B cell (primary cell): Measurements from ENCODE around the gene UBR4. TPM values are rescaled to one million over a fixed set of nuclear protein-coding genes. Genes with fewer than 3 reads are reported as not detected.
A peak's percentile ranks its signal among the peaks of the same experiment; 100 is the strongest.

Experiments used
- ATAC-seq: fragments of 200-7000 bp; cut with Tn5 transposase; one replicate; pipeline ENCODE4 v1.10.0; 2021; ENCODE audit warnings: low read depth, mild to moderate bottlenecking, moderate number of reproducible peaks, moderate library complexity
- CTCF ChIA-PET: fragments of 350-600 bp; sonication (Branson Sonifier 250); formaldehyde crosslinking; loops from one replicate; lab custom pipeline; 2021; ENCODE audit warnings: antibody characterized with exemption, inconsistent platforms; lab: Charles Lee
- POLR2A ChIA-PET: fragments of 350-600 bp; sonication (Branson Sonifier 250); formaldehyde crosslinking; loops from one replicate; lab custom pipeline; 2021; ENCODE audit warnings: antibody characterized with exemption; lab: Charles Lee
- DNase-seq: peaks from one replicate; pipeline ENCODE4 v3.0.0; 2013
- H2AFZ ChIP-seq: 2 replicates; pipeline ENCODE4 v1.6.1; 2012; ENCODE audit warnings: mild to moderate bottlenecking, low read depth, low read length; ENCODE audit not compliant: insufficient read depth, poor library complexity, severe bottlenecking
- H3K27ac ChIP-seq, 2 donors: 1 replicate in 1 of 2; 2 replicates in 1 of 2; pipeline ENCODE4 v1.5.1; 2012 to 2013; ENCODE audit warnings: low read length in 2 of 2, mild to moderate bottlenecking in 2 of 2, moderate library complexity in 1 of 2
- H3K27me3 ChIP-seq, 4 experiments: fragments of 200-600 bp in 1 of 4; sonication (generic) in 1 of 4; replicated peaks in 1 of 4; 1 replicate in 2 of 4; 2 replicates in 2 of 4; pipeline versions ENCODE4 v1.6.1 to v1.7.0; 2013 to 2016; ENCODE audit warnings: low read length in 3 of 4, mild to moderate bottlenecking in 2 of 4, mixed read lengths in 1 of 4, moderate library complexity in 1 of 4; ENCODE audit not compliant: insufficient read depth in 4 of 4, control insufficient read depth in 3 of 4; ENCODE audit errors: control extremely low read depth in 1 of 4
- H3K36me3 ChIP-seq, 2 experiments: replicated peaks in 1 of 2; 1 replicate in 1 of 2; 2 replicates in 1 of 2; pipeline versions ENCODE4 v1.6.1 to v1.7.1; 2013; ENCODE audit warnings: low read length in 1 of 2; ENCODE audit not compliant: insufficient read depth in 2 of 2, control insufficient read depth in 1 of 2; ENCODE audit errors: control extremely low read depth in 1 of 2, extremely low read depth in 1 of 2
- H3K4me1 ChIP-seq, 2 donors: fragments of 200-600 bp in 1 of 2; sonication (generic) in 1 of 2; 1 replicate in 1 of 2; 2 replicates in 1 of 2; pipeline versions ENCODE4 v1.5.1 to v1.6.1; 2013 to 2017; ENCODE audit warnings: low read length in 2 of 2; ENCODE audit not compliant: control insufficient read depth in 2 of 2, insufficient read depth in 2 of 2
- H3K4me2 ChIP-seq: replicated peaks from 2 replicates; pipeline ENCODE3; 2012; ENCODE audit warnings: mild to moderate bottlenecking, low read depth, low read length; ENCODE audit not compliant: poor library complexity, severe bottlenecking
- H3K4me3 ChIP-seq, 5 experiments: fragments of 200-600 bp in 1 of 5; sonication (generic) in 1 of 5; 1 replicate in 3 of 5; 2 replicates in 2 of 5; pipeline versions ENCODE4 v1.5.1 to v1.7.0; 2011 to 2016; ENCODE audit warnings: low read length in 4 of 5, mild to moderate bottlenecking in 4 of 5, low read depth in 2 of 5, control low read depth in 1 of 5, moderate library complexity in 1 of 5; ENCODE audit not compliant: insufficient read depth in 1 of 5; ENCODE audit errors: control extremely low read depth in 1 of 5, extremely low read depth in 1 of 5
- H3K79me2 ChIP-seq: fragments of 200-600 bp; sonication (generic); one replicate; pipeline ENCODE4 v1.6.0; 2016; ENCODE audit warnings: low read length; ENCODE audit not compliant: control insufficient read depth, insufficient read depth
- H3K9ac ChIP-seq: fragments of 200-600 bp; sonication (generic); 2 replicates; pipeline ENCODE4 v1.6.1; 2017; ENCODE audit warnings: mild to moderate bottlenecking, low read length, moderate library complexity
- H3K9me3 ChIP-seq, 3 donors: one replicate each; pipeline versions ENCODE4 v1.6.1 to v1.7.1; 2013; ENCODE audit warnings: low read length in 2 of 3; ENCODE audit not compliant: control insufficient read depth in 2 of 3, insufficient read depth in 1 of 3; ENCODE audit errors: control extremely low read depth in 1 of 3
- H4K20me1 ChIP-seq: 2 replicates; pipeline ENCODE4 v1.6.0; 2012; ENCODE audit warnings: mild to moderate bottlenecking, low read length; ENCODE audit not compliant: insufficient read depth, control insufficient read depth, poor library complexity, severe bottlenecking
- H3K27ac Mint-ChIP-seq: one replicate; pipeline ENCODE4 v1.8.0; 2021; ENCODE audit warnings: mixed read lengths
- H3K27me3 Mint-ChIP-seq: one replicate; pipeline ENCODE4 v1.8.0; 2021; ENCODE audit warnings: mixed read lengths
- H3K4me1 Mint-ChIP-seq: one replicate; pipeline ENCODE4 v1.8.0; 2021; ENCODE audit warnings: mixed read lengths
- H3K4me3 Mint-ChIP-seq: one replicate; pipeline ENCODE4 v1.8.0; 2021; ENCODE audit warnings: mixed read lengths
- H3K9me3 Mint-ChIP-seq: one replicate; pipeline ENCODE4 v1.8.0; 2022; ENCODE audit warnings: mixed read lengths; ENCODE audit not compliant: insufficient read depth
- EZH2 ChIP-seq: IDR thresholded peaks from 2 replicates; pipeline ENCODE4 v1.6.1; 2012; ENCODE audit warnings: borderline replicate concordance, low read depth, mild to moderate bottlenecking, moderate library complexity, low read length; ENCODE audit not compliant: insufficient read depth, poor library complexity, severe bottlenecking
- WGBS: methylation state at CpG from one replicate; pipeline ENCODE4 v1.1.5; 2013; ENCODE audit warnings: missing lambda C conversion rate; ENCODE audit not compliant: insufficient coverage; 5-methylcytosine and 5-hydroxymethylcytosine counted together
- intact Hi-C: fragments of 100-400 bp; cut with micrococcal nuclease; formaldehyde crosslinking; loops from one replicate; pipeline ENCODE4 v1.10.0; 2022
- polyA plus RNA-seq: library from polyadenylated mRNA; depleted of rRNA; stranded (reverse); fragments of >200 nt; gene quantifications from 2 replicates; pipeline ENCODE4 v1.2.3, GENCODE V29; 2012
- total RNA-seq, 2 donors: library from RNA; stranded (reverse); fragments of 120-200 nt in 1 of 2; gene quantifications; 1 replicate in 1 of 2; 2 replicates in 1 of 2; pipeline versions ENCODE4 v1.2.3 to v1.2.4, GENCODE V29; 2013 to 2022
- TF ChIP-seq, protein P1 (sequence below): fragments of 200-600 bp; IDR thresholded peaks from one replicate; pipeline ENCODE4 v1.8.0; 2022; ENCODE audit warnings: antibody characterized with exemption, mild to moderate bottlenecking

The UBR4 gene
- total and polyA plus RNA-seq, 2 donors (not counting 1 experiment from before 2014, with no cell fraction given): 90.0 to 190 TPM

DNA sequence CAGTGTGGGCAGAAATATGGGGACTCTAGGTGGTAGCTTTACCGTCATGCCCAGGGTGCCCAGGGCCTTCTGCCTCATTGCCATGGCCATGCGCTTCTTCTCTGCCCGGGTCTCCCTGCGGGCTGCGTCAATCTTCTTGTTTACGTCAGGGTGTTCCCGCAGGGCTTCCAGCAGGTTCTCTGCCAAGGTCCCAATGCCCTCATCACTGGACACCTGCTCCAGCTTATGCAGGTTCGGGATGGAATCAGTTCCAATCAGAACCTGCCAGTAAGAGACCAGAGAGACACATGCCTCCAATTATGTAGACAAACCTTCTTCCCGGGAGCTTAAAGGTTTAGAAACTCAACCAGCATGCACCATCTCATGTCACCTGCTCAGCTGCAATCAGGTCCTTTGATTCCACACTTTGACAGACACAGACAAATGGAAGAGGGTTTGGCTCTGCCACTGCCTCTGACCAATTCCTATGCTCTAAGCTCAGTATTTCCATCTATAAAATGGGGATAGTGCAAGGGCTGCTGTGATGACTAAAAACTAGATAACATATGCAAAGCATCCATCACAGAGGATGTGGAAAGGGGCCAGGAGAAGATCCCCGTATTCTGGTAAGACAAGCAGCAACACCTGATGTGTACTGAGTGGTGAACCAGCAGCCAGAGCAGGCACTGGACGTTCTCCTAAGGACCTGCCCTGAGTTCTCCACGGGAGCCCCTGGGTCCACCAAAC lies 121.2 kb downstream of the UBR4 start:
- H3K27ac ChIP-seq: no peak overlapping the region

More for the DNA sequence above, 121.2 kb downstream of the UBR4 start:
- Histone ChIP-seq H3K4me1 (no peaks in the 10 kb centered on the region), H3K9me3 (no peaks in the 10 kb centered on the region), H3K4me2 (no peak overlapping the region), H2AFZ (no peak overlapping the region), H4K20me1 (no peaks in the 10 kb centered on the region), H3K4me3 (no peak overlapping the region), H3K27me3 (no peaks in the 10 kb centered on the region), H3K79me2 (no peaks in the 10 kb centered on the region), H3K9ac (no peak overlapping the region), H3K36me3 (peaks cover 10 to 93% of the 10 kb centered on the region in 2 experiments)
- ChIA-PET CTCF (interaction anchor here (3.2 kb wide), 1 partner anchor 182 kb away, joined by 13 read pairs; no protein-coding TSS in a partner anchor), POLR2A (no interaction called here)
- Mint-ChIP-seq H3K9me3 (no peaks in the 10 kb centered on the region), H3K4me3 (no peak overlapping the region), H3K27me3 (no peaks in the 10 kb centered on the region), H3K27ac (peak overlapping the region; percentile 65), H3K4me1 (peaks cover 3% of the 10 kb centered on the region)
- WGBS: 86% methylated on average over 11 of the region's 12 CpGs
- intact Hi-C loops: no loop called here
- ATAC-seq (no peak), DNase-seq (no peak)
- TF ChIP-seq, protein P1, sequence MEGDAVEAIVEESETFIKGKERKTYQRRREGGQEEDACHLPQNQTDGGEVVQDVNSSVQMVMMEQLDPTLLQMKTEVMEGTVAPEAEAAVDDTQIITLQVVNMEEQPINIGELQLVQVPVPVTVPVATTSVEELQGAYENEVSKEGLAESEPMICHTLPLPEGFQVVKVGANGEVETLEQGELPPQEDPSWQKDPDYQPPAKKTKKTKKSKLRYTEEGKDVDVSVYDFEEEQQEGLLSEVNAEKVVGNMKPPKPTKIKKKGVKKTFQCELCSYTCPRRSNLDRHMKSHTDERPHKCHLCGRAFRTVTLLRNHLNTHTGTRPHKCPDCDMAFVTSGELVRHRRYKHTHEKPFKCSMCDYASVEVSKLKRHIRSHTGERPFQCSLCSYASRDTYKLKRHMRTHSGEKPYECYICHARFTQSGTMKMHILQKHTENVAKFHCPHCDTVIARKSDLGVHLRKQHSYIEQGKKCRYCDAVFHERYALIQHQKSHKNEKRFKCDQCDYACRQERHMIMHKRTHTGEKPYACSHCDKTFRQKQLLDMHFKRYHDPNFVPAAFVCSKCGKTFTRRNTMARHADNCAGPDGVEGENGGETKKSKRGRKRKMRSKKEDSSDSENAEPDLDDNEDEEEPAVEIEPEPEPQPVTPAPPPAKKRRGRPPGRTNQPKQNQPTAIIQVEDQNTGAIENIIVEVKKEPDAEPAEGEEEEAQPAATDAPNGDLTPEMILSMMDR: no peak
- no peak for TF ChIP-seq EZH2
